Nucleus accumbens (tissue), 56 donors: ENCODE data around the gene COL28A1.

ENCODE experiments used
- DNase-seq, 56 donors: peaks; one replicate each; lab custom pipeline; 2025; lab: John Stamatoyannopoulos, UW

Gene COL28A1

GRCh38 chr7:7351156-7351555 lies 184.5 kb downstream of the COL28A1 start:
- no peak for DNase-seq

- no peak for DNase-seq
These were observed 186.5 kb downstream of the COL28A1 start for GRCh38 chr7:7349156-7349555.

- DNase-seq = no peak
These were observed 188.6 kb downstream of the COL28A1 start for GRCh38 chr7:7347045-7347444.

GRCh38 chr7:7344583-7344982 lies 191.1 kb downstream of the COL28A1 start:
- DNase-seq = no peak

- DNase-seq = no peak
These were observed 199.8 kb downstream of the COL28A1 start for GRCh38 chr7:7335909-7336308.

- no peak for DNase-seq
These were observed 200.5 kb downstream of the COL28A1 start for GRCh38 chr7:7335215-7335614.

- DNase-seq = no peak
These were observed 202.1 kb downstream of the COL28A1 start for GRCh38 chr7:7333610-7334009.

GRCh38 chr7:7331523-7331922 lies 204.2 kb downstream of the COL28A1 start:
- DNase-seq = no peak

- DNase-seq = no peak
These were observed 204.7 kb downstream of the COL28A1 start for GRCh38 chr7:7330997-7331396.

- DNase-seq = no peak
These were observed 206.3 kb downstream of the COL28A1 start for GRCh38 chr7:7329326-7329725.

GRCh38 chr7:7327423-7327822 lies 208.2 kb downstream of the COL28A1 start:
- DNase-seq = no peak

GRCh38 chr7:7324698-7325097 lies 211.0 kb downstream of the COL28A1 start:
- DNase-seq = no peak

- no peak for DNase-seq
These were observed 211.8 kb downstream of the COL28A1 start for GRCh38 chr7:7323921-7324320.

- DNase-seq = no peak
These were observed 212.3 kb downstream of the COL28A1 start for GRCh38 chr7:7323352-7323751.

- no peak for DNase-seq
These were observed 214.0 kb downstream of the COL28A1 start for GRCh38 chr7:7321681-7322080.

- DNase-seq = no peak
These were observed 217.1 kb downstream of the COL28A1 start for GRCh38 chr7:7318601-7319000.

- no peak for DNase-seq
These were observed 217.8 kb downstream of the COL28A1 start for GRCh38 chr7:7317850-7318249.

- no peak for DNase-seq
These were observed 219.8 kb downstream of the COL28A1 start for GRCh38 chr7:7315851-7316250.

GRCh38 chr7:7312323-7312722 lies 223.3 kb downstream of the COL28A1 start:
- DNase-seq = no peak

GRCh38 chr7:7311001-7311400 lies 224.7 kb downstream of the COL28A1 start:
- DNase-seq = no peak

GRCh38 chr7:7309203-7309602 lies 226.5 kb downstream of the COL28A1 start:
- no peak for DNase-seq
